Glutamatergic neuron (in vitro differentiated cells): ENCODE measurements around the gene OR2H1. TPM values are rescaled to one million over a fixed set of nuclear protein-coding genes. Genes with fewer than 3 reads are reported as not detected.

Experiments used
- DNase-seq: peaks from one replicate; pipeline ENCODE4 v3.0.0; 2022
- H3K27ac Mint-ChIP-seq: one replicate; pipeline ENCODE4 v1.8.0; 2020; ENCODE audit warnings: mild to moderate bottlenecking, mixed read lengths, inconsistent platforms; ENCODE audit not compliant: unreplicated experiment
- H3K27me3 Mint-ChIP-seq: one replicate; pipeline ENCODE4 v1.8.0; 2020; ENCODE audit warnings: mild to moderate bottlenecking, moderate library complexity, mixed read lengths, inconsistent platforms; ENCODE audit not compliant: unreplicated experiment
- H3K36me3 Mint-ChIP-seq: one replicate; pipeline ENCODE4 v1.8.0; 2020; ENCODE audit warnings: mild to moderate bottlenecking, mixed read lengths, inconsistent platforms; ENCODE audit not compliant: unreplicated experiment
- H3K4me1 Mint-ChIP-seq: one replicate; pipeline ENCODE4 v1.8.0; 2020; ENCODE audit warnings: mild to moderate bottlenecking, low read depth, mixed read lengths, inconsistent platforms; ENCODE audit not compliant: unreplicated experiment
- H3K4me3 Mint-ChIP-seq: one replicate; pipeline ENCODE4 v1.8.0; 2020; ENCODE audit warnings: mild to moderate bottlenecking, mixed read lengths, inconsistent platforms; ENCODE audit not compliant: unreplicated experiment
- H3K9me3 Mint-ChIP-seq: one replicate; pipeline ENCODE4 v1.8.0; 2020; ENCODE audit warnings: mild to moderate bottlenecking, moderate library complexity, mixed read lengths, inconsistent platforms; ENCODE audit not compliant: unreplicated experiment
- total RNA-seq: library from RNA; stranded (reverse); fragmentation: NEBNext Ultra II Directional; extraction: Animal tissue kit (Norgen Biotek cat#: 25700); gene quantifications from one replicate; pipeline ENCODE4 v1.2.1, GENCODE V29; 2021; ENCODE audit not compliant: unreplicated experiment
- TF ChIP-seq, protein P1 (sequence below): fragments of 200-600 bp; sonication (generic); IDR thresholded peaks from one replicate; pipeline ENCODE4 v1.5.0; 2021; ENCODE audit not compliant: partially characterized antibody, unreplicated experiment

OR2H1 gene
- total RNA-seq, 1 donor from 2014 or later = not detected

DNA sequence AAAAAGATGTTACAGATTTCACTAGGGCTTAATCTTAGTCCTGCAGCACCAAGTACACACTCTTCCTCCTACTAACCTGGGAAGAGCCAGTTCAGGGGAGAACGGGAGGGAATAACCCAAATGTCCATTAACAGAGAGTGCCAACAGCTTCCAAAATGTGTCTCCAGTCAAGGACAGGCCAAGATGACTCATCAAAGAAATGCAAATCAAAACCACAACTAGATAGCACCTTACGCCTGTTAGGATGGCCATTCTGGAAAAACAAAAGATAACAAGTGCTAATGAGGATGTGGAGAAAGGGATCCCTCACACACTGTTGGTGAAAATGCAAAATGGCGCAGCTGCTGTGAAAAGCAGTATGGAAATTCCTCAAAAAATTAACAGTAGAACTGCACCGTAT lies 34.6 kb downstream of the OR2H1 start:
- no peaks in the 10 kb centered on the region for H3K4me1 Mint-ChIP-seq
- no peak for DNase-seq
- H3K4me3 Mint-ChIP-seq = no peak overlapping the region
- no peaks in the 10 kb centered on the region for H3K9me3 Mint-ChIP-seq
- H3K36me3 Mint-ChIP-seq = no peaks in the 10 kb centered on the region
- H3K27me3 Mint-ChIP-seq = peaks cover 2% of the 10 kb centered on the region
- no peak overlapping the region for H3K27ac Mint-ChIP-seq
- TF ChIP-seq, protein P1, sequence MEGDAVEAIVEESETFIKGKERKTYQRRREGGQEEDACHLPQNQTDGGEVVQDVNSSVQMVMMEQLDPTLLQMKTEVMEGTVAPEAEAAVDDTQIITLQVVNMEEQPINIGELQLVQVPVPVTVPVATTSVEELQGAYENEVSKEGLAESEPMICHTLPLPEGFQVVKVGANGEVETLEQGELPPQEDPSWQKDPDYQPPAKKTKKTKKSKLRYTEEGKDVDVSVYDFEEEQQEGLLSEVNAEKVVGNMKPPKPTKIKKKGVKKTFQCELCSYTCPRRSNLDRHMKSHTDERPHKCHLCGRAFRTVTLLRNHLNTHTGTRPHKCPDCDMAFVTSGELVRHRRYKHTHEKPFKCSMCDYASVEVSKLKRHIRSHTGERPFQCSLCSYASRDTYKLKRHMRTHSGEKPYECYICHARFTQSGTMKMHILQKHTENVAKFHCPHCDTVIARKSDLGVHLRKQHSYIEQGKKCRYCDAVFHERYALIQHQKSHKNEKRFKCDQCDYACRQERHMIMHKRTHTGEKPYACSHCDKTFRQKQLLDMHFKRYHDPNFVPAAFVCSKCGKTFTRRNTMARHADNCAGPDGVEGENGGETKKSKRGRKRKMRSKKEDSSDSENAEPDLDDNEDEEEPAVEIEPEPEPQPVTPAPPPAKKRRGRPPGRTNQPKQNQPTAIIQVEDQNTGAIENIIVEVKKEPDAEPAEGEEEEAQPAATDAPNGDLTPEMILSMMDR = no peak

DNA sequence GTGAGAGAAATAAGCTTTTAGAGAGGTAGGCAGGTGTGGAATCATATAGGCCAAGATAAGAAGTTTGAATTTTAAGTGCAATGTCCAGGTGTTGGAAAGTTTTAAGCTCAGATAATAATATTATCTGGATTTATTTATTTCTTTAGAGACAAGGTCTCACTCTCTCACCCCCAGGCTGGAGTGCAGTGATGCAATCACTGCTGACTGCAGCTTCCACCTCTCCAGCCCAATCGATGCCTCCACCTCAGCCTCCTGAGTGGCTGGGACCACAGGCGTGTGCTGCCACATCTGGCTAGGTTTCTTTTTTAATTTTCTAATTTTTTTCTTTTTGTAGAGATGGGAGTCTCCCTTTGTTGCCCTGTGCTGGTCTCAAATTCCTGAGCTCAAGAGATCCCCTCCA lies 36.3 kb downstream of the OR2H1 start:
- no peak overlapping the region for H3K27ac Mint-ChIP-seq
- H3K9me3 Mint-ChIP-seq = peaks cover 1% of the 10 kb centered on the region
- H3K4me1 Mint-ChIP-seq = no peaks in the 10 kb centered on the region
- DNase-seq = no peak
- peaks cover 2% of the 10 kb centered on the region for H3K27me3 Mint-ChIP-seq
- no peak overlapping the region for H3K4me3 Mint-ChIP-seq
- TF ChIP-seq, protein P1 = no peak
- H3K36me3 Mint-ChIP-seq = no peaks in the 10 kb centered on the region

DNA sequence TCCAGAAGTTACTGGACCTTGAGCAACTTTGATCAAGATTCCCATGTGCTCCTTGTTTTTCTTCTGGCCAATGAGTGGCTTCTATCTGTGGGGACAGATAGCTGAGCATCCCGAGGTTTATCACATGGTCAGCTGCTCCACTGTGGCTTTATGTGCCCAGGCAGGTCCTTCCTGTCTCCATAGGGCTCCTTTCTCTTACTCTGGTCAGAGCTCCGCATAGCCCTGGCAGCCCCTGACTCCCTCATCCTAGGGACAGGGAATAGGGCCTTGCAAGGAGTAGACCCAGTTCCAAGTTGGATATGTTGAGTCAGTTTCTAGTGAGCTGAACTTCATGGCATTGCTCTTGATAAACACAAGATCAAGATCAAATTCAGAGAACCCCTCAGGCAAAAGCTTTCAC lies 37.2 kb downstream of the OR2H1 start:
- no peak for DNase-seq
- Mint-ChIP-seq H3K36me3 (no peaks in the 10 kb centered on the region), H3K4me3 (no peak overlapping the region), H3K27ac (no peak overlapping the region), H3K9me3 (peaks cover 1% of the 10 kb centered on the region), H3K27me3 (peaks cover 2% of the 10 kb centered on the region), H3K4me1 (no peaks in the 10 kb centered on the region)
- TF ChIP-seq, protein P1 = no peak

DNA sequence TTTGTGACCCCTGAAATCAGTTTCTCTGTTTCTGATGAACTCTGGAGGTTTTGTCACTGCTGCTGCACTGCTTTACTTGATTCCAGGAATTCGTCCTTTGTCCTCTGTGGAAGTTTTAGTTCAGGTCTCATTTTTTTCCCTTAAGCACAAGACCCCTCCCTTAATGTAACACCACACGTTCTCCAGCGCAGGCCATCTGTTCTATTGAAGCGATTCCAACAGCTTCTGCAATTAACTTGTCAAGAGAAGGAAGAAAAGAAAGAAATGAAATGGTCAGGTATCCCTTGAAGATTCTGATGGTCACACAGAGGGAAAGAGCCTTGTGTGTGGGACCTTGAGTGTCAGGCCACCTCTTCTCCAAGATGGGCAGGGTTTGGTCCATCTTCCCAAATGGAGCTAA lies 38.6 kb downstream of the OR2H1 start:
- H3K9me3 Mint-ChIP-seq = peaks cover 1% of the 10 kb centered on the region
- no peak for DNase-seq

DNA sequence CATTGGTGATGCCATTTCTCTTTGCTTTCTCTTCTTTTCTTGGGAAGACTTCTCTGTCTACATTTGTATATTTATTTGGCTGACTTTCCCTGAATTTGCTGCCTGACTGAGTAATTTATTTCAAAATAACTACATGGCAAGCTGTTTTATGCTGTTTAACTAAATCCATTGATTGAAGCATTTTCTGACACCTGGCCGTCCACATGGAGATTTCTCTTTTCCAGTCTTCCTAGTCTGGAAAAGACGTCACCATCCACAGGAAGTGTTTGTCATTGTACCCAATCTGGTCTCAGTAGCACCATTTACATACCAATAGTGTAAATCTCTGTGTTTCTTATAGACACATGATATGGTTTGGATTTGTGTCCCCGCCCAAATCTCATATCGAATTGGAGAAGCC lies 40.0 kb downstream of the OR2H1 start:
- H3K36me3 Mint-ChIP-seq = no peaks in the 10 kb centered on the region
- no peaks in the 10 kb centered on the region for H3K4me1 Mint-ChIP-seq
- no peak overlapping the region for H3K4me3 Mint-ChIP-seq
- no peak for DNase-seq
- peaks cover 2% of the 10 kb centered on the region for H3K27me3 Mint-ChIP-seq
- TF ChIP-seq, protein P1 = no peak
- H3K27ac Mint-ChIP-seq = no peak overlapping the region
- H3K9me3 Mint-ChIP-seq = peaks cover 1% of the 10 kb centered on the region

More for the DNA sequence above, 38.6 kb downstream of the OR2H1 start:
- Mint-ChIP-seq H3K4me3 (no peak overlapping the region), H3K27ac (no peak overlapping the region), H3K36me3 (no peaks in the 10 kb centered on the region), H3K4me1 (no peaks in the 10 kb centered on the region), H3K27me3 (peaks cover 2% of the 10 kb centered on the region)
- TF ChIP-seq, protein P1 = no peak
